Mucosa of descending colon (tissue), 3 donors: ENCODE results near the gene REC114. TPM values are rescaled to one million over a fixed set of nuclear protein-coding genes. Genes with fewer than 3 reads are reported as not detected.
"Not testable (repeated sequence)": the region's sequence is repeated elsewhere in the genome, so short reads cannot be mapped to it uniquely, and the experiment has no call there.

ENCODE experiments used
- ATAC-seq: fragments of 200-7000 bp; cut with Tn5 transposase; one replicate; pipeline ENCODE4 v1.9.1; 2020; ENCODE audit warnings: mild to moderate bottlenecking, moderate library complexity
- DNase-seq, 3 donors: peaks; one replicate each; pipeline ENCODE4 v3.0.0-alpha.2; 2020
- H3K36me3 ChIP-seq: fragments of 200-600 bp; one replicate; pipeline ENCODE4 v1.8.0; 2021; ENCODE audit warnings: low read depth, mild to moderate bottlenecking
- H3K4me1 ChIP-seq: fragments of 200-600 bp; one replicate; pipeline ENCODE4 v1.8.0; 2021; ENCODE audit warnings: low read depth, mild to moderate bottlenecking
- H3K4me3 ChIP-seq: fragments of 200-600 bp; one replicate; pipeline ENCODE4 v1.8.0; 2021; ENCODE audit warnings: mild to moderate bottlenecking
- H3K9me3 ChIP-seq: fragments of 200-600 bp; one replicate; pipeline ENCODE4 v1.8.0; 2021; ENCODE audit warnings: mild to moderate bottlenecking
- CTCF ChIP-seq: fragments of 200-600 bp; IDR thresholded peaks from one replicate; pipeline ENCODE4 v1.8.0; 2022; ENCODE audit warnings: antibody characterized with exemption, mild to moderate bottlenecking
- intact Hi-C, 2 donors: fragments of 100-400 bp; cut with DNase I in 1 of 2; cut with micrococcal nuclease in 1 of 2; formaldehyde crosslinking; loops; one replicate each; pipeline versions ENCODE4 v1.11.0 to v1.11.1; 2022; cut with DNase I, micrococcal nuclease
- total RNA-seq, 3 donors: library from RNA; stranded (reverse); fragmentation: NEBNext Ultra II Directional in 2 of 3; extraction: Animal tissue kit (Norgen Biotek cat#: 25700) in 2 of 3; gene quantifications; one replicate each; pipeline versions ENCODE4 v1.2.1 to v1.2.4, GENCODE V29; 2021 to 2023
- donor health status: DM: no; HTN: no; CAD: no; lungs with moderate emphysema.
- donor health status: DM: no; HTN: no; CAD: no.
- donor health status: DM: no; HTN: yes; CAD: no.

The REC114 gene
- total RNA-seq, 3 donors from 2014 or later, result not detected

- TF ChIP-seq CTCF, result no peak
- H3K4me3 ChIP-seq, result no peak overlapping the region
- intact Hi-C loops, result no loop called here
These were observed 9.1 kb upstream of the REC114 start for GRCh38 chr15:73433873-73434272.

GRCh38 chr15:73436613-73437012, 6.4 kb upstream of the REC114 start:
- no peak for TF ChIP-seq CTCF
- Histone ChIP-seq H3K4me3 (no peak overlapping the region), H3K4me1 (no peaks in the 10 kb centered on the region), H3K9me3 (no peaks in the 10 kb centered on the region), H3K36me3 (no peaks in the 10 kb centered on the region)
- ATAC-seq, result no peak
- no peak for DNase-seq
- intact Hi-C loops, result no loop called here

More at GRCh38 chr15:73433873-73434272, 9.1 kb upstream of the REC114 start:
- Histone ChIP-seq H3K36me3 (no peaks in the 10 kb centered on the region), H3K9me3 (no peaks in the 10 kb centered on the region), H3K4me1 (no peaks in the 10 kb centered on the region)
- DNase-seq, result no peak
- ATAC-seq, result no peak

- DNase-seq (no peak), ATAC-seq (no peak)
- no peak for TF ChIP-seq CTCF
- no peaks in the 10 kb centered on the region for H3K36me3 ChIP-seq
- no peaks in the 10 kb centered on the region for H3K9me3 ChIP-seq
- intact Hi-C loops, result no loop called here
- H3K4me3 ChIP-seq, result no peak overlapping the region
- no peaks in the 10 kb centered on the region for H3K4me1 ChIP-seq
These were observed 5.3 kb upstream of the REC114 start for GRCh38 chr15:73437543-73438109.

- Histone ChIP-seq H3K4me1 (no peaks in the 10 kb centered on the region), H3K9me3 (no peaks in the 10 kb centered on the region), H3K36me3 (no peaks in the 10 kb centered on the region), H3K4me3 (no peak overlapping the region)
- no peak for DNase-seq
- TF ChIP-seq CTCF, result no peak
- ATAC-seq, result no peak
- intact Hi-C loops, result no loop called here
These were observed 4.3 kb upstream of the REC114 start for GRCh38 chr15:73438651-73439050.

GRCh38 chr15:73440571-73440970, 2.4 kb upstream of the REC114 start:
- TF ChIP-seq CTCF, result no peak
- intact Hi-C loops, result no loop called here

DNA sequence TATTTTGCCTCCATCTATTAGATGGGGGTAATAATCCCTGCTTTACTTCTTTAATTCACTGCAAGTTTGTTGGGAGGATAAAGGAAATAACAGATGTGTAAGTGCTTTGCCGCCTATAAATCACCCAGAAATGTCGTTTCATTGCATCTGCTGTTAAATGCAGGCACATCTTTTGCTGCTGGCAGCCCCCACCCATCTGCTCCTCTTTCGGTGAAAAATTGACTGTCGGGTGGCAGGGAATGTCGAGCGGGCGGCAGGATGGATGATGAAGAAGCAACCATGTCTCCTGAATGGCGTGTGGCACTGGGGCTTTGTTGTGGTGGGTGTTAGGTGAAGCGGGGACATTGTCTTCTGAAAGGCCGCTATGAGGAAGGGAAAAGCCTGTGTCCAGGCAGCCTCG, 543 bp upstream of the REC114 start:
- H3K36me3 ChIP-seq, result no peaks in the 10 kb centered on the region
- intact Hi-C loops, result no loop called here
- TF ChIP-seq CTCF, result no peak
- ATAC-seq (no peak), DNase-seq (no peak)
- H3K4me1 ChIP-seq, result no peaks in the 10 kb centered on the region
- no peak overlapping the region for H3K4me3 ChIP-seq
- no peaks in the 10 kb centered on the region for H3K9me3 ChIP-seq

More at GRCh38 chr15:73440571-73440970, 2.4 kb upstream of the REC114 start:
- H3K9me3 ChIP-seq, result no peaks in the 10 kb centered on the region
- no peaks in the 10 kb centered on the region for H3K4me1 ChIP-seq
- no peak for DNase-seq
- no peak overlapping the region for H3K4me3 ChIP-seq
- no peak for ATAC-seq
- no peaks in the 10 kb centered on the region for H3K36me3 ChIP-seq

GRCh38 chr15:73447471-73447870, 4.5 kb downstream of the REC114 start:
- H3K4me1 ChIP-seq, ATAC-seq, H3K4me3 ChIP-seq, H3K36me3 ChIP-seq, H3K9me3 ChIP-seq, DNase-seq, intact Hi-C loops: not testable (repeated sequence)

- H3K9me3 ChIP-seq, intact Hi-C loops, H3K4me3 ChIP-seq, H3K36me3 ChIP-seq, ATAC-seq, H3K4me1 ChIP-seq: not testable (repeated sequence)
- peak in 2 of 3 donors; percentile 47 to 65 for DNase-seq
These were observed 5.3 kb downstream of the REC114 start for GRCh38 chr15:73448158-73448758.
